Mesothelial cell of epicardium (in vitro differentiated cells): ENCODE data around the gene CMIP. TPM values are rescaled to one million over a fixed set of nuclear protein-coding genes. Genes with fewer than 3 reads are reported as not detected.

ENCODE experiments used
- DNase-seq, 2 experiments: peaks; one replicate each; pipeline ENCODE4 v3.0.0; 2021; ENCODE audit warnings: low spot score in 2 of 2; ENCODE audit not compliant: unreplicated experiment in 2 of 2
- H3K27ac Mint-ChIP-seq: 2 replicates; pipeline ENCODE4 v1.8.0; 2021; ENCODE audit warnings: mixed read lengths
- H3K27me3 Mint-ChIP-seq: 2 replicates; pipeline ENCODE4 v1.8.0; 2021; ENCODE audit warnings: low read depth, mixed read lengths
- H3K36me3 Mint-ChIP-seq: 2 replicates; pipeline ENCODE4 v1.8.0; 2021; ENCODE audit warnings: mixed read lengths
- H3K4me1 Mint-ChIP-seq: 2 replicates; pipeline ENCODE4 v1.8.0; 2021; ENCODE audit warnings: mixed read lengths
- H3K4me3 Mint-ChIP-seq: 2 replicates; pipeline ENCODE4 v1.8.0; 2021; ENCODE audit warnings: mild to moderate bottlenecking, moderate library complexity, mixed read lengths
- H3K9me3 Mint-ChIP-seq: 2 replicates; pipeline ENCODE4 v1.8.0; 2021; ENCODE audit warnings: mixed read lengths
- CTCF ChIP-seq: fragments of 200-600 bp; sonication (generic); IDR thresholded peaks from one replicate; pipeline ENCODE4 v1.5.0; 2021; ENCODE audit warnings: antibody characterized with exemption; ENCODE audit not compliant: unreplicated experiment
- total RNA-seq: library from RNA; stranded (reverse); gene quantifications from 3 replicates; pipeline ENCODE4 v1.2.1, GENCODE V29; 2021

CMIP gene
- total RNA-seq, 1 donor from 2014 or later = 71.0 TPM

- no peak for DNase-seq
- H3K9me3 Mint-ChIP-seq = no peaks in the 10 kb centered on the region
- H3K36me3 Mint-ChIP-seq = peaks cover 13% of the 10 kb centered on the region
- no peak overlapping the region for H3K27ac Mint-ChIP-seq
- no peak for TF ChIP-seq CTCF
- no peak overlapping the region for H3K4me3 Mint-ChIP-seq
- H3K4me1 Mint-ChIP-seq = peaks cover 32% of the 10 kb centered on the region
- no peaks in the 10 kb centered on the region for H3K27me3 Mint-ChIP-seq
Measured at GRCh38 chr16:81471882-81472281, 27.3 kb downstream of the CMIP start.

- Mint-ChIP-seq H3K27me3 (no peaks in the 10 kb centered on the region), H3K9me3 (no peaks in the 10 kb centered on the region), H3K36me3 (peaks cover 13% of the 10 kb centered on the region), H3K4me3 (no peak overlapping the region), H3K4me1 (peaks cover 32% of the 10 kb centered on the region), H3K27ac (no peak overlapping the region)
- TF ChIP-seq CTCF = no peak
- DNase-seq = no peak
Measured at GRCh38 chr16:81472391-81472790, 27.8 kb downstream of the CMIP start.

GRCh38 chr16:81473066-81473488, 28.5 kb downstream of the CMIP start:
- Mint-ChIP-seq H3K4me1 (peaks cover 32% of the 10 kb centered on the region), H3K9me3 (no peaks in the 10 kb centered on the region), H3K4me3 (no peak overlapping the region), H3K36me3 (peaks cover 13% of the 10 kb centered on the region), H3K27me3 (no peaks in the 10 kb centered on the region), H3K27ac (peak overlapping the region; percentile 69)
- DNase-seq = no peak
- TF ChIP-seq CTCF = no peak

- no peak for TF ChIP-seq CTCF
- peak overlapping the region; percentile 69 for H3K27ac Mint-ChIP-seq
- no peak overlapping the region for H3K4me3 Mint-ChIP-seq
- H3K36me3 Mint-ChIP-seq = peaks cover 13% of the 10 kb centered on the region
- peaks cover 32% of the 10 kb centered on the region for H3K4me1 Mint-ChIP-seq
- DNase-seq = no peak
- H3K27me3 Mint-ChIP-seq = no peaks in the 10 kb centered on the region
- no peaks in the 10 kb centered on the region for H3K9me3 Mint-ChIP-seq
Measured at GRCh38 chr16:81473558-81473957, 28.9 kb downstream of the CMIP start.

- peaks cover 13% of the 10 kb centered on the region for H3K36me3 Mint-ChIP-seq
- H3K27ac Mint-ChIP-seq = no peak overlapping the region
- TF ChIP-seq CTCF = no peak
- DNase-seq = no peak
- no peaks in the 10 kb centered on the region for H3K27me3 Mint-ChIP-seq
- peaks cover 32% of the 10 kb centered on the region for H3K4me1 Mint-ChIP-seq
- H3K9me3 Mint-ChIP-seq = no peaks in the 10 kb centered on the region
- H3K4me3 Mint-ChIP-seq = no peak overlapping the region
Measured at GRCh38 chr16:81473969-81474959, 29.7 kb downstream of the CMIP start.
